CD4-positive, CD25-positive, alpha-beta regulatory T cell (primary cell): ENCODE data around the gene SERTAD2. TPM values are rescaled to one million over a fixed set of nuclear protein-coding genes. Genes with fewer than 3 reads are reported as not detected.

Experiments
- ATAC-seq, 2 donors: fragments of 150-1000 bp; cut with Tn5 transposase; one replicate each; pipeline ENCODE4 v1.10.0; 2021; ENCODE audit warnings: low read depth in 2 of 2, moderate number of reproducible peaks in 2 of 2, moderate library complexity in 1 of 2
- DNase-seq, 3 donors: peaks; one replicate each; pipeline versions ENCODE4 v3.0.0 to v3.0.0-alpha.2; 2012 to 2022; ENCODE audit warnings: mixed read lengths in 1 of 3
- H3K27ac ChIP-seq: one replicate; pipeline ENCODE4 v1.7.0; 2013; ENCODE audit warnings: mild to moderate bottlenecking, low read length; ENCODE audit not compliant: insufficient read depth, poor library complexity, severe bottlenecking
- H3K27me3 ChIP-seq: one replicate; pipeline ENCODE4 v1.7.0; 2013; ENCODE audit warnings: low read length; ENCODE audit not compliant: control insufficient read depth, insufficient read depth
- H3K36me3 ChIP-seq: one replicate; pipeline ENCODE4 v1.7.0; 2013; ENCODE audit warnings: mild to moderate bottlenecking, low read length, moderate library complexity; ENCODE audit not compliant: control insufficient read depth, insufficient read depth
- H3K4me1 ChIP-seq: 2 replicates; pipeline ENCODE4 v1.7.0; 2013; ENCODE audit warnings: mild to moderate bottlenecking, low read length; ENCODE audit not compliant: insufficient read depth, control insufficient read depth, poor library complexity, severe bottlenecking
- H3K4me3 ChIP-seq: one replicate; pipeline ENCODE4 v1.7.0; 2013; ENCODE audit warnings: low read depth, mild to moderate bottlenecking, low read length, moderate library complexity
- H3K9me3 ChIP-seq, 2 experiments: 1 replicate in 1 of 2; 2 replicates in 1 of 2; pipeline ENCODE4 v1.7.0; 2013; ENCODE audit warnings: low read length in 2 of 2, mild to moderate bottlenecking in 1 of 2, moderate library complexity in 1 of 2; ENCODE audit not compliant: control insufficient read depth in 2 of 2
- H3K27ac Mint-ChIP-seq, 3 donors: one replicate each; pipeline ENCODE4 v1.8.0; 2020 to 2022; ENCODE audit warnings: mild to moderate bottlenecking in 3 of 3, mixed read lengths in 3 of 3, moderate library complexity in 2 of 3
- H3K27me3 Mint-ChIP-seq: one replicate; pipeline ENCODE4 v1.8.0; 2022; ENCODE audit warnings: mild to moderate bottlenecking, mixed read lengths
- H3K36me3 Mint-ChIP-seq: one replicate; pipeline ENCODE4 v1.8.0; 2020; ENCODE audit warnings: mixed read lengths
- H3K4me1 Mint-ChIP-seq, 4 donors: one replicate each; pipeline ENCODE4 v1.8.0; 2020 to 2022; ENCODE audit warnings: mixed read lengths in 4 of 4, mild to moderate bottlenecking in 1 of 4
- H3K4me3 Mint-ChIP-seq, 4 donors: one replicate each; pipeline ENCODE4 v1.8.0; 2020 to 2022; ENCODE audit warnings: mild to moderate bottlenecking in 4 of 4, mixed read lengths in 4 of 4, moderate library complexity in 3 of 4
- H3K9me3 Mint-ChIP-seq, 7 donors: one replicate each; pipeline ENCODE4 v1.8.0; 2020 to 2022; ENCODE audit warnings: mixed read lengths in 7 of 7, mild to moderate bottlenecking in 3 of 7, moderate library complexity in 2 of 7
- polyA plus RNA-seq, 4 donors: library from polyadenylated mRNA; unstranded; fragments of 300-500 nt; fragmentation: Illumina TruSeq; gene quantifications; one replicate each; pipeline ENCODE4 v1.2.3, GENCODE V29; 2021
- total RNA-seq: library from RNA; stranded (reverse); gene quantifications from one replicate; pipeline ENCODE4 v1.2.3, GENCODE V29; 2022

SERTAD2 gene
- total and polyA plus RNA-seq, 5 donors from 2014 or later: 4.2 to 33.5 (median 6.2) TPM

GRCh38 chr2:64681479-64681967 lies 27.8 kb upstream of the SERTAD2 start:
- Histone ChIP-seq H3K27me3 (no peaks in the 10 kb centered on the region), H3K4me1 (peaks cover 7% of the 10 kb centered on the region), H3K9me3 (no peaks in the 10 kb centered on the region), H3K36me3 (no peaks in the 10 kb centered on the region), H3K4me3 (no peak overlapping the region), H3K27ac (no peak overlapping the region)
- H3K4me3 Mint-ChIP-seq: no peak overlapping the region
- peak overlapping the region in 1 of 3 donors; percentile 6 for H3K27ac Mint-ChIP-seq
- DNase-seq (no peak), ATAC-seq (no peak)
- peaks cover 0 to 1% (median 0%) of the 10 kb centered on the region in 7 donors for H3K9me3 Mint-ChIP-seq
- no peaks in the 10 kb centered on the region for H3K27me3 Mint-ChIP-seq
- peaks cover 15 to 41% (median 20%) of the 10 kb centered on the region in 4 donors for H3K4me1 Mint-ChIP-seq
- H3K36me3 Mint-ChIP-seq: peaks cover 3% of the 10 kb centered on the region

- peak overlapping the region in 2 of 4 donors; percentile 33 to 57 for H3K4me3 Mint-ChIP-seq
- Histone ChIP-seq H3K27me3 (no peaks in the 10 kb centered on the region), H3K4me1 (peaks cover 10% of the 10 kb centered on the region), H3K9me3 (no peaks in the 10 kb centered on the region), H3K36me3 (no peaks in the 10 kb centered on the region), H3K27ac (no peak overlapping the region), H3K4me3 (peak overlapping the region; percentile 33)
- no peak for ATAC-seq
- peaks cover 0 to 1% (median 0%) of the 10 kb centered on the region in 7 donors for H3K9me3 Mint-ChIP-seq
- H3K27ac Mint-ChIP-seq: peak overlapping the region; percentile 64 to 95 (median 91)
- DNase-seq: no peak
- H3K27me3 Mint-ChIP-seq: no peaks in the 10 kb centered on the region
- peaks cover 15 to 54% (median 25%) of the 10 kb centered on the region in 4 donors for H3K4me1 Mint-ChIP-seq
- H3K36me3 Mint-ChIP-seq: peaks cover 3% of the 10 kb centered on the region
Measured at GRCh38 chr2:64679673-64680425, 26.1 kb upstream of the SERTAD2 start.

GRCh38 chr2:64678771-64679590 lies 25.3 kb upstream of the SERTAD2 start:
- Mint-ChIP-seq H3K27me3 (no peaks in the 10 kb centered on the region), H3K4me3 (peak overlapping the region in 2 of 4 donors; percentile 33 to 57), H3K27ac (peak overlapping the region; percentile 64 to 91 (median 81)), H3K4me1 (peaks cover 15 to 56% (median 26%) of the 10 kb centered on the region in 4 donors), H3K36me3 (peaks cover 3% of the 10 kb centered on the region), H3K9me3 (peaks cover 0 to under 1% (median 0%) of the 10 kb centered on the region in 7 donors)
- H3K9me3 ChIP-seq: no peaks in the 10 kb centered on the region
- H3K27me3 ChIP-seq: no peaks in the 10 kb centered on the region
- H3K27ac ChIP-seq: no peak overlapping the region
- peak overlapping the region; percentile 33 for H3K4me3 ChIP-seq
- ATAC-seq (no peak), DNase-seq (no peak)
- peaks cover 10% of the 10 kb centered on the region for H3K4me1 ChIP-seq
- no peaks in the 10 kb centered on the region for H3K36me3 ChIP-seq

GRCh38 chr2:64677530-64677929 lies 23.8 kb upstream of the SERTAD2 start:
- H3K4me3 Mint-ChIP-seq: no peak overlapping the region
- Histone ChIP-seq H3K27me3 (no peaks in the 10 kb centered on the region), H3K9me3 (no peaks in the 10 kb centered on the region), H3K27ac (no peak overlapping the region), H3K4me1 (peaks cover 10% of the 10 kb centered on the region), H3K4me3 (no peak overlapping the region), H3K36me3 (no peaks in the 10 kb centered on the region)
- peaks cover 3% of the 10 kb centered on the region for H3K36me3 Mint-ChIP-seq
- H3K9me3 Mint-ChIP-seq: no peaks in the 10 kb centered on the region
- no peak for DNase-seq
- H3K27ac Mint-ChIP-seq: no peak overlapping the region
- ATAC-seq: no peak
- H3K4me1 Mint-ChIP-seq: peaks cover 10 to 53% (median 26%) of the 10 kb centered on the region in 4 donors
- no peaks in the 10 kb centered on the region for H3K27me3 Mint-ChIP-seq

- Histone ChIP-seq H3K27ac (no peak overlapping the region), H3K27me3 (no peaks in the 10 kb centered on the region), H3K36me3 (no peaks in the 10 kb centered on the region), H3K4me3 (no peak overlapping the region), H3K4me1 (peaks cover 10% of the 10 kb centered on the region), H3K9me3 (no peaks in the 10 kb centered on the region)
- H3K4me3 Mint-ChIP-seq: peak overlapping the region in 1 of 4 donors; percentile 11
- H3K9me3 Mint-ChIP-seq: no peaks in the 10 kb centered on the region
- peaks cover 6% of the 10 kb centered on the region for H3K36me3 Mint-ChIP-seq
- DNase-seq (peak in 1 of 3 donors; percentile 42), ATAC-seq (peak; percentile 86 to 91)
- no peaks in the 10 kb centered on the region for H3K27me3 Mint-ChIP-seq
- peaks cover 5 to 45% (median 23%) of the 10 kb centered on the region in 4 donors for H3K4me1 Mint-ChIP-seq
- no peak overlapping the region for H3K27ac Mint-ChIP-seq
Measured at GRCh38 chr2:64675860-64676259, 22.1 kb upstream of the SERTAD2 start.

GRCh38 chr2:64672708-64673107 lies 19.0 kb upstream of the SERTAD2 start:
- Histone ChIP-seq H3K9me3 (no peaks in the 10 kb centered on the region), H3K4me1 (peaks cover 11% of the 10 kb centered on the region), H3K4me3 (no peak overlapping the region), H3K36me3 (no peaks in the 10 kb centered on the region), H3K27ac (no peak overlapping the region), H3K27me3 (no peaks in the 10 kb centered on the region)
- no peak for ATAC-seq
- H3K27ac Mint-ChIP-seq: no peak overlapping the region
- no peaks in the 10 kb centered on the region for H3K9me3 Mint-ChIP-seq
- H3K4me3 Mint-ChIP-seq: no peak overlapping the region
- no peak for DNase-seq
- no peaks in the 10 kb centered on the region for H3K27me3 Mint-ChIP-seq
- peaks cover 1 to 24% (median 15%) of the 10 kb centered on the region in 4 donors for H3K4me1 Mint-ChIP-seq
- peaks cover 6% of the 10 kb centered on the region for H3K36me3 Mint-ChIP-seq

- Histone ChIP-seq H3K36me3 (no peaks in the 10 kb centered on the region), H3K9me3 (no peaks in the 10 kb centered on the region), H3K27ac (no peak overlapping the region), H3K4me1 (peaks cover 23% of the 10 kb centered on the region), H3K4me3 (no peak overlapping the region), H3K27me3 (no peaks in the 10 kb centered on the region)
- no peaks in the 10 kb centered on the region for H3K9me3 Mint-ChIP-seq
- peaks cover 11 to 33% (median 22%) of the 10 kb centered on the region in 4 donors for H3K4me1 Mint-ChIP-seq
- peaks cover 3% of the 10 kb centered on the region for H3K36me3 Mint-ChIP-seq
- ATAC-seq: no peak
- no peak overlapping the region for H3K27ac Mint-ChIP-seq
- DNase-seq: no peak
- H3K4me3 Mint-ChIP-seq: no peak overlapping the region
- no peaks in the 10 kb centered on the region for H3K27me3 Mint-ChIP-seq
Measured at GRCh38 chr2:64670047-64670446, 16.3 kb upstream of the SERTAD2 start.
